Activated CD4-positive, alpha-beta memory T cell treated with anti-CD3 and anti-CD28 coated beads, Interleukin-2, amount 10 ng/mL, durations not matched to agents 7 days and 5 days (primary cell): ENCODE results near the gene PAFAH1B2. TPM values are rescaled to one million over a fixed set of nuclear protein-coding genes. Genes with fewer than 3 reads are reported as not detected.
"Not testable (repeated sequence)": the region's sequence is repeated elsewhere in the genome, so short reads cannot be mapped to it uniquely, and the experiment has no call there.

Experiments used
- CTCF ChIA-PET: fragments of 350-600 bp; sonication (Branson Sonifier 250); formaldehyde crosslinking; loops from one replicate; lab custom pipeline; 2021; ENCODE audit warnings: antibody characterized with exemption, inconsistent platforms; lab: Charles Lee
- POLR2A ChIA-PET: fragments of 350-600 bp; sonication (Branson Sonifier 250); formaldehyde crosslinking; loops from one replicate; lab custom pipeline; 2021; ENCODE audit warnings: antibody characterized with exemption; lab: Charles Lee
- DNase-seq: peaks from one replicate; pipeline ENCODE4 v3.0.0-alpha.2; 2020
- H3K27ac Mint-ChIP-seq: one replicate; pipeline ENCODE4 v1.8.0; 2021; ENCODE audit warnings: mild to moderate bottlenecking, mixed read lengths
- H3K27me3 Mint-ChIP-seq: one replicate; pipeline ENCODE4 v1.8.0; 2021; ENCODE audit warnings: mixed read lengths
- H3K36me3 Mint-ChIP-seq: one replicate; pipeline ENCODE4 v1.8.0; 2021; ENCODE audit warnings: low read depth, mixed read lengths
- H3K4me1 Mint-ChIP-seq: one replicate; pipeline ENCODE4 v1.8.0; 2021; ENCODE audit warnings: mixed read lengths
- H3K4me3 Mint-ChIP-seq: one replicate; pipeline ENCODE4 v1.8.0; 2021; ENCODE audit warnings: mild to moderate bottlenecking, mixed read lengths
- H3K9me3 Mint-ChIP-seq: one replicate; pipeline ENCODE4 v1.8.0; 2021; ENCODE audit warnings: mixed read lengths
- total RNA-seq, 2 experiments: library from RNA; stranded (reverse); gene quantifications; one replicate each; pipeline ENCODE4 v1.2.3, GENCODE V29; 2021

The PAFAH1B2 gene
- total RNA-seq, 2 experiments from 2014 or later: 60.1 to 62.8 TPM

DNA sequence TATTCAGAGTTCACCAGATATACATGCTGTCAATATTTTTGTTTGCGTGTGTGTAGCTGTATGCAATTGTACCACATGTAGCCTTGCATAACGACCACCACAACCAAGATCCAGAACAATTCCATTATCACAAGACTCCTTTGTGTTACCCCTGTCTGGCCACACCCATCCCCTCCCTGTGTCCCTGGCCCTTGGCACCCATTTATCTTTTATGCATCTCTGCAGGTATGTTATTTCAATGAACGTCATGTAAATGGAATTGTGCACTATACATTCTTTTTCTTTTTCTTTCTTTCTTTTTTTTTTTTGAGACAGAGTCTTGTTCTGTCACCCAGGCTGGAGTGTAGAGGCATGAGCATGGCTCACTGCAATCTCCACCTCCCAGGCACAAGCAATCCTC is 9.7 kb upstream of the PAFAH1B2 start:
- ChIA-PET CTCF (no interaction called here), POLR2A (no interaction called here)
- Mint-ChIP-seq H3K27me3 (no peaks in the 10 kb centered on the region), H3K4me1 (no peaks in the 10 kb centered on the region), H3K27ac (no peak overlapping the region), H3K36me3 (no peaks in the 10 kb centered on the region), H3K9me3 (no peaks in the 10 kb centered on the region), H3K4me3 (no peak overlapping the region)
- no peak for DNase-seq

DNA sequence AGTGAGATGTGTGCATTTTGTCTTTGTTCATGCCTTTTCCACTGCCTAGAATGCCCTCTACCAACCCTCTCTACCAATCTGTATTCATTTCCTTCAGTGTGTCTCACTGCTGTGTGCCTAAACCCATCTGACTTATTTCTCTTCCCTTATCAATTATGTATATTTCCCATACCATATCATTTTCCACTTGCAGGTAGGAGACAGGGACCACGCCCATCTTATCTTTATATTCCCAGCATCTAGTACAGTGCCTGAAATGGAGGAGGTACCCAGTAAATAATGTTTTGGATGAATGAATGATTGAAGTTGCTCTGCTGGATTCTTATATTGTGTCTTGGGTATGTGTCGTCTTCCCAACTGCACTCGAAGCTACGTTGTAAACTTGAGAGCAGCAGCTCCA is 9.1 kb upstream of the PAFAH1B2 start:
- H3K4me3 Mint-ChIP-seq, POLR2A ChIA-PET, H3K27me3 Mint-ChIP-seq, H3K27ac Mint-ChIP-seq, H3K36me3 Mint-ChIP-seq, H3K4me1 Mint-ChIP-seq, H3K9me3 Mint-ChIP-seq, DNase-seq, CTCF ChIA-PET: not testable (repeated sequence)

DNA sequence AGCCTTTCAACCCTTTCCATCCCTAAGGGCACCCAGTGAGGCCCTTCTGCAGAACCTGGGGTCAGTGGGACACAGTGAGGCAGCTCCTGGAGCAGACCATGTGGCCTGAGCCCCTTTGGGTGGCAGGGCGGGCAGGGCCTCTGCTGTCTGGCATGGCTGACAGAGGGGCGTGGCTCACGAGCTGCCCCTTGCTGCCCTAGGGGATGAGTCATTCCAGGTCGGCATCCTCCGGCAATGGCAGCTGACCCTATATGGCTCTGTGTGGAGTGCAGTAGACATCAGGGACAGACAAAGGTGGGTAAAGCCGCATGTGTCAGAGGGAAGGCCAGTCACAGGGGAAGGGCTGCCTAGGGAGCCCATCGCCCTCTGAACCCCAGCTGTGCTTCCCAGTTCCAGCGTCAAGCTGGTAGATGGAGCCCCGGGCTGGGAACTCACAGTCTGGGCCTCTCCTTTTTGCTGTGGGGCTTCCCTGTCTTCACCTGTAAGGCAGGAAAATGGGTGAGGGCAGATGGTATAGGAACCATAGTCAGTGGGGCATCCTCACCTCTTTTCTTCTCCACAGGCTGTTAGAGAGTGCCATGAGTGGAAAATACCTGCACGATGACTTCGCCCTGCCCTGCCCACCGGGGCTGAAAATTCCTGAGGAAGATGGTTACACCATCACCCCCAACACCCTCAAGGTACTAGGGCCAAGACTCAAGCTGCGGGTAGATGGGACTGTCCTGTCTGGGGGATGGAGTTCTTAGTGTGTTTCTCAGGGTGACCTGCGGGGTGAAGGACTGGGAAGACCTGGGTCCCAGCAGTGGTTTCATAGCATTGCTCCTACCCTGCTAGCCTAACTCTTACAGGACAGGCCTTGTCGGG is 6.6 kb upstream of the PAFAH1B2 start:
- DNase-seq, H3K36me3 Mint-ChIP-seq, CTCF ChIA-PET, POLR2A ChIA-PET, H3K4me1 Mint-ChIP-seq, H3K9me3 Mint-ChIP-seq, H3K4me3 Mint-ChIP-seq, H3K27ac Mint-ChIP-seq: not testable (repeated sequence)
- peaks cover 17% of the 10 kb centered on the region for H3K27me3 Mint-ChIP-seq

DNA sequence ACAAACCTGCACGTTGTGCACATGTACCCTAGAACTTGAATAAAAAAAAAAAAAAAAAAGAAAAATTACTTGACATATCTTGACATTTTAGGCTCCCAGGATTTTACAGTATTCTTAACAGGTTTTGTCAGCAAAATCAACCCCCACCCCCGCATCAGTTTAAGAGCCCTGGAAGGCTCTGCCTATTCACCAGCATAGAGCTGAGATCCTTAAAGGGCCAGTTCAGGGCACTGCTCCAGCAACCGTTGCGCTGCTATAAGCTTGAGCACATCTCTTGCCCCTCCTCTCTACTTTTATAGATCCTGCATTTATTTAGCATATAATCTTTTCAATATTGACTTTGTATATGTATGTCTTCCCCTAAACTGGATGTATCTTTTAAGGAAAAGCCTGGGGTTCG is 697 bp upstream of the PAFAH1B2 start:
- peak; percentile 25 for DNase-seq
- peaks cover 44% of the 10 kb centered on the region for H3K4me1 Mint-ChIP-seq
- H3K9me3 Mint-ChIP-seq: no peaks in the 10 kb centered on the region
- POLR2A ChIA-PET: interaction anchor here (0.9 to 4.7 kb wide), 15 partner anchors 14 to 369 kb away, joined by 3 to 50 read pairs (median 6); partner anchors contain the start of genes APOA1, BUD13, CEP164 and PCSK7
- peak overlapping the region; percentile 80 for H3K27ac Mint-ChIP-seq
- peak overlapping the region; percentile 96 for H3K4me3 Mint-ChIP-seq
- H3K27me3 Mint-ChIP-seq: peaks cover 17% of the 10 kb centered on the region
- H3K36me3 Mint-ChIP-seq: peaks cover 33% of the 10 kb centered on the region
- CTCF ChIA-PET: interaction anchor here (0.6 to 6.0 kb wide), 8 partner anchors 9 to 648 kb away, joined by 3 to 39 read pairs (median 4); partner anchors contain the start of gene SIDT2

- ChIA-PET CTCF (interaction anchor here (1.0 to 6.0 kb wide), 6 partner anchors 35 to 355 kb away, joined by 3 to 39 read pairs (median 4); partner anchors contain the start of gene SIDT2), POLR2A (interaction anchor here (0.5 to 4.7 kb wide), 24 partner anchors 10 to 395 kb away, joined by 3 to 50 read pairs (median 4); partner anchors contain the start of genes APOA1, BUD13, CEP164 and PCSK7)
- Mint-ChIP-seq H3K36me3 (peaks cover 41% of the 10 kb centered on the region), H3K4me1 (peaks cover 47% of the 10 kb centered on the region), H3K27me3 (peaks cover 17% of the 10 kb centered on the region), H3K9me3 (no peaks in the 10 kb centered on the region), H3K27ac (peak overlapping the region; percentile 86), H3K4me3 (peak overlapping the region; percentile 96)
- peak; percentile 39 for DNase-seq
These were observed 648 bp downstream of the PAFAH1B2 start for GRCh38 chr11:117144477-117145392.

GRCh38 chr11:117145393-117145761 is 1.3 kb downstream of the PAFAH1B2 start:
- Mint-ChIP-seq H3K4me3 (peak overlapping the region; percentile 96), H3K36me3 (peaks cover 46% of the 10 kb centered on the region), H3K27me3 (peaks cover 10% of the 10 kb centered on the region), H3K4me1 (peaks cover 49% of the 10 kb centered on the region), H3K27ac (peak overlapping the region; percentile 86), H3K9me3 (no peaks in the 10 kb centered on the region)
- ChIA-PET POLR2A (interaction anchor here (0.5 to 4.7 kb wide), 10 partner anchors 9 to 396 kb away, joined by 3 to 50 read pairs (median 6); partner anchors contain the start of genes CEP164, PCSK7, RNF214 and SIDT2), CTCF (interaction anchor here (1.5 to 6.0 kb wide), 4 partner anchors 34 to 356 kb away, joined by 3 to 39 read pairs (median 8); partner anchors contain the start of gene SIDT2)
- DNase-seq: no peak

- DNase-seq: no peak
- Mint-ChIP-seq H3K4me3 (peak overlapping the region; percentile 96), H3K9me3 (no peaks in the 10 kb centered on the region), H3K27me3 (peaks cover 4% of the 10 kb centered on the region), H3K27ac (no peak overlapping the region), H3K4me1 (peaks cover 51% of the 10 kb centered on the region), H3K36me3 (peaks cover 49% of the 10 kb centered on the region)
- ChIA-PET POLR2A (interaction anchor here (1.3 to 4.7 kb wide), 5 partner anchors 10 to 84 kb away, joined by 3 to 50 read pairs (median 7); partner anchors contain the start of genes PCSK7, RNF214 and SIDT2), CTCF (interaction anchor here (0.7 to 6.0 kb wide), 6 partner anchors 33 to 355 kb away, joined by 3 to 39 read pairs (median 4); partner anchors contain the start of genes APOA5 and SIDT2)
These were observed 2.4 kb downstream of the PAFAH1B2 start for GRCh38 chr11:117146521-117146920.

DNA sequence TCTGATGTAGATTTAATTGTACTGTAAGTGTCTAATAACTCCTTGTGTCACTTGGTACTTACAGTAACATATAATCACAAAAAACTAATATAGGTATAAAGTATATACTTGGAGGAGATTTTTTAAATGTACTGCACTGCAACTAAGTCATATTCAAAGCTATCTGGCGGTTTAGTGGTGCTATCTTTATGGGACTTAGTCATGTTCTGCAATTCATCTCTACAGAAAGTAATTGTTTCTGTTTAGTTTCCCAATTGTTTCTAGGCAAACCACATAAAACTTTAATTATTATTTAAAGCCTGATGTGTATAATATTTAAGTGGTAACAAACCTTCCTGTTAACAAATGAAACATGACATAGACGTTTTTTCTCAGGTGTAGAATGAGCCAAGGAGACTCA is 8.0 kb downstream of the PAFAH1B2 start:
- H3K27ac Mint-ChIP-seq: no peak overlapping the region
- DNase-seq: no peak

GRCh38 chr11:117154468-117154867 is 10.4 kb downstream of the PAFAH1B2 start:
- Mint-ChIP-seq H3K27me3 (no peaks in the 10 kb centered on the region), H3K27ac (no peak overlapping the region), H3K36me3 (peaks cover 46% of the 10 kb centered on the region), H3K4me1 (peaks cover 17% of the 10 kb centered on the region), H3K9me3 (no peaks in the 10 kb centered on the region), H3K4me3 (no peak overlapping the region)
- ChIA-PET POLR2A (interaction anchor here (1.4 kb wide), 1 partner anchor 9 kb away, joined by 5 read pairs; no protein-coding TSS in a partner anchor), CTCF (no interaction called here)
- DNase-seq: no peak

More for the DNA sequence above, 8.0 kb downstream of the PAFAH1B2 start:
- POLR2A ChIA-PET: no interaction called here
- no peaks in the 10 kb centered on the region for H3K9me3 Mint-ChIP-seq
- H3K4me1 Mint-ChIP-seq: peaks cover 20% of the 10 kb centered on the region
- CTCF ChIA-PET: interaction anchor here (0.8 to 1.2 kb wide), 2 partner anchors 9 to 29 kb away, joined by 3 to 5 read pairs; no protein-coding TSS in a partner anchor
- H3K36me3 Mint-ChIP-seq: peaks cover 52% of the 10 kb centered on the region
- H3K27me3 Mint-ChIP-seq: no peaks in the 10 kb centered on the region
- no peak overlapping the region for H3K4me3 Mint-ChIP-seq

DNA sequence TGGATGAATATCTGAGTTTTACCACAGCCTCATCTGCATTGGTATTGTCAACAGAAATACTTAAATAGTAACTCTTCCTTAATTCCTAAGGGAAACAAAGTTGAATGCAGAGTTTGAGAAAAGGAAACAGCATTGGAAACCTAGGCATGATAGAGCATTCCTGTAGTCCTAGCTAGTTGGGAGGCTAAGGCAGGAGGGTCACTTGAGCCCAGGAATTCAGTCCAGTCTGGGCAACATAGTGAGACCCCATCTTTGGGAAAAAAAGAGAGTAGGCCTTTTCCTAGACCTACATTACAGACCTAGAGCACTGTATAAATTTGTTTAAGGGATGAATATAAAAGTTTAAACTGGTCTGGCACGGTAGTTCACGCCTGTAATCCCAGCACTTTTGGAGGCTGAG is 13.4 kb downstream of the PAFAH1B2 start:
- no peak overlapping the region for H3K27ac Mint-ChIP-seq
- H3K4me3 Mint-ChIP-seq: no peak overlapping the region
- peaks cover 47% of the 10 kb centered on the region for H3K36me3 Mint-ChIP-seq
- CTCF ChIA-PET: no interaction called here
- DNase-seq: no peak
- POLR2A ChIA-PET: interaction anchor here (1.5 to 2.6 kb wide), 3 partner anchors 10 to 16 kb away, joined by 3 to 7 read pairs (median 5); partner anchors contain the start of gene PAFAH1B2
- no peaks in the 10 kb centered on the region for H3K27me3 Mint-ChIP-seq
- peaks cover 8% of the 10 kb centered on the region for H3K4me1 Mint-ChIP-seq
- no peaks in the 10 kb centered on the region for H3K9me3 Mint-ChIP-seq

- no peak for DNase-seq
- no peaks in the 10 kb centered on the region for H3K9me3 Mint-ChIP-seq
- no peak overlapping the region for H3K4me3 Mint-ChIP-seq
- peaks cover 47% of the 10 kb centered on the region for H3K36me3 Mint-ChIP-seq
- CTCF ChIA-PET: interaction anchor here (0.5 to 2.3 kb wide), 2 partner anchors 8 to 21 kb away, joined by 4 to 7 read pairs; no protein-coding TSS in a partner anchor
- no peaks in the 10 kb centered on the region for H3K27me3 Mint-ChIP-seq
- peaks cover 7% of the 10 kb centered on the region for H3K4me1 Mint-ChIP-seq
- no peak overlapping the region for H3K27ac Mint-ChIP-seq
- POLR2A ChIA-PET: interaction anchor here (0.9 kb wide), 1 partner anchor 19 kb away, joined by 3 read pairs; the partner anchor contains the start of gene SIDT2
These were observed 15.8 kb downstream of the PAFAH1B2 start for GRCh38 chr11:117159892-117160291.

- ChIA-PET POLR2A (interaction anchor here (0.7 to 1.0 kb wide), 3 partner anchors 16 to 35 kb away, joined by 3 read pairs; partner anchors contain the start of genes PAFAH1B2 and SIDT2), CTCF (interaction anchor here (2.3 kb wide), 1 partner anchor 20 kb away, joined by 7 read pairs; no protein-coding TSS in a partner anchor)
- Mint-ChIP-seq H3K9me3 (no peaks in the 10 kb centered on the region), H3K27ac (no peak overlapping the region), H3K4me1 (peaks cover 7% of the 10 kb centered on the region), H3K4me3 (no peak overlapping the region), H3K27me3 (no peaks in the 10 kb centered on the region), H3K36me3 (peaks cover 50% of the 10 kb centered on the region)
- DNase-seq: no peak
These were observed 16.7 kb downstream of the PAFAH1B2 start for GRCh38 chr11:117160826-117161225.
